Bone marrow (tissue), 2 donors: Measurements from ENCODE around the gene HIGD2B.
A peak's percentile ranks its signal among the peaks of the same experiment; 100 is the strongest.
"Not testable (repeated sequence)": the region's sequence is repeated elsewhere in the genome, so short reads cannot be mapped to it uniquely, and the experiment has no call there.

Experiments used
- DNase-seq, 2 donors: peaks; one replicate each; lab custom pipeline; 2025; lab: John Stamatoyannopoulos, UW

HIGD2B gene, protein sequence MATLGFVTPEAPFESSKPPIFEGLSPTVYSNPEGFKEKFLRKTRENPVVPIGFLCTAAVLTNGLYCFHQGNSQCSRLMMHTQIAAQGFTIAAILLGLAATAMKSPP

DNA sequence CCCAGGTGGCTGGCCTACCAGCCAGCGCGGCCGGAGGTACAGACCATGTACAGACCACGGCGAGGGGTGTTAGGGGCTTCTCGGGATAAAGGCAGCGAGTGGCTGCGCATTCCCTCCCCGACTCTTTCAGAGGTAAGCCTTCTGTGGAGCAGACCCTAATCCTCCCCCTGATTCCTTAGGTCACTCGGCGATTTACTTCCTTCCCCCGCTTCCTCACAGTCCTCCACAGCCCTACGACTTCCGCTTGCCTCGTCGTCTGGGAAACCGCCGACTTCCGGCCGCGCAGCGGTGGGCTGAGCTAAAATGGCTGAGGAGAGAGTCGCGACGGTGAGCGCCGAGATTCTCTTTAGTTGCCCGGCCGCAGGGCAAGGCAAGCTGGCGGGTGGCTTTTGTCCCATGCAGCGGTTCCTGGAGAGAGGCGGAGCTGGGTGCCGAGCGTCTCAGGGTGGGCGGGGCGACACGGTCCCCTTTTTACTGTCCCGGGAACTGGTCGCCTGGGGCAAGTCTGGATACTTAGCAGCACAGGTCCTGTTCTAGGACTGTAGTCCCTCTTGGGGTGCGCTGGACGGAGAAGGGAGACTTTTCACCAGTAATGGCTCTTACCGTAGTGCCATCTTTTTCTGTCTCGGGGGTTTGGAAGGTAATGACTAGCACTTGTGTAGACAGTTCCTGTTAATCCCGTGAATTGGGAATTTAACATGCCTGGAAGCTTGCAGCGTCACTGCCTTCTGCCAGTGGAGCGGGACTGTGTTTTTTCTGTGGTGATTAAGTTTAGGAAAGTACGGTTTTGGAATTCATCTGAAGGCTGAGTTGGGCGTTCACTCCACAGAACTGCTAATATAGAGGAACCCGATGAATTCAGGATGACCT, at the start of gene HIGD2B, which contains the start of gene BBS4:
HIGD2B (minus strand) TSS at position 258 of the 870 bp plus-strand sequence. CDS start 9,808 bp downstream, outside the sequence.
BBS4 (plus strand) TSS at position 283 of the 870 bp plus-strand sequence; CDS start at position 304, 21 bp downstream.
- no peak for DNase-seq

DNA sequence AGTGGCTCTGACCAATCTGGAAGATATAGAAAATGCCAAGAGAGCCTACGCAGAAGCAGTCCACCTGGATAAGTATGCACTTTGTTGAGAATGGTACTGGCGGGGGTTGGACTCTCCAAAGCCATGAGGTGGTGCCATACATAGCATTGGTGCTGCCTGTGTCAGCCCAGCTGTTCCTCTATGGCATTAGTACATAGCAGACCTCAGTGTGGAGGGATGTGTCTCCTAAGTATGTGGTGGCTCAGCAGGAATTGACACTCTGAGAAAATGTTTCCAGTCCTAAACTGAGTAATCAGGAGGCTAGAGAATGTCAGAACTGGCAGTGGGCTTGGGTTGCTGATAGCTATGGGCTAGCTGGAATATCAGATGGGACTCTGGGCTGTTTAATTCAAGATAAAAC, 49.1 kb upstream of the HIGD2B start:
- DNase-seq = no peak

DNA sequence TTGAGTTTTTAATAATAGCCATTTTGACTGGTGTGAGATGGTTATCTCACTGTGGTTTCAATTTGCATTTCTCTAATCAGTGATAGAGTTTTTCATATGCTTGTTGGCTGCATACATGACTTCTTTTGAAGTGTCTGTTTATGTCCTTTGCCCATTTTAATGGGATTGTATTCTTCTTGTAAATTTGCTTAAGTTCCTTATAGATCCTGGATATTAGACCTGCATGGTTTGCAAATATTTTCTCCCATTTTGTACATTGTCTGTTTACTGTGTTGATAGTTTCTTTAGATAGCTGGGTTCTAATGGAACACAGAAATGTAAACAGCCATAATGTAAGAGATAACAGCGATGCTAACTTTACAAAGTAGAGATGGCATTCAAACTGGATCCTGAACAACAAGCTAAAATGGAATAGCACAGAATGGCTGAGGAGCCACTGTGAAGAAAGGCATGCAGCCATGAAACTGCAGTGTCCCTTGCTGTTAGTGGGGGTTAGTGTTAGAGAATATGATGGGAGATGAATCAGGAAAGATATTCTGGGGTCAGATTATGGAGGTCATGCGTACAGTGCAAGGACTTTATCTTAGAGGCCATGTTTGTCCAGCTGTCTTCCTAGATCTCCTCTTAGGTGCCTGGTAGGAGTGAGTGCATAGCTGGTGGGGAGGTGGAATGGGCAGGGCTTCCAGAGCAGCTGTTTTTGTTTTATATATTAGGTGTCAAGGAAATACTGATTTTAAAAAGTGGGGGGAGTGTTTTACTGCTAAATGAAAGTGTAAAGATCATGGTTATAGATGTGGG, 48.2 kb upstream of the HIGD2B start:
- no peak for DNase-seq

DNA sequence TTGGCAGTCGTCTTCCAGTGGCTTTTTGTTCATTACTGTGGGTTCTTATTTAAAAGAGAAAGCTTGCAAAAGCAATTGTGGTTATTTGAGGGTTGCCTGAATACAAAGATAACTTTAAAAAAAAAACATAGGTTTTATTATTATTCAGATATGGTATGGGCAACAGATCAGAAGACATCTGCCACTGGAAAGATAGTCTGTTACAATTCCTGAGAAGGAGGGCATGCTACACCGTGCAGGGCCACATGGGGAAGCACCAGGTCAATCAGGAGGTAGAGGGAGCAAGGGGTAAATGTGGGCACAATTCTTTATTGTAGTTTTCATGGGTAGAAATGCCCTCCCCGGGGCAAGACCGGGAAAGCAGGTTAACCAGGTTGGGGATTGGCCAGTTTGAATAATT, 46.5 kb upstream of the HIGD2B start:
- no peak for DNase-seq

DNA sequence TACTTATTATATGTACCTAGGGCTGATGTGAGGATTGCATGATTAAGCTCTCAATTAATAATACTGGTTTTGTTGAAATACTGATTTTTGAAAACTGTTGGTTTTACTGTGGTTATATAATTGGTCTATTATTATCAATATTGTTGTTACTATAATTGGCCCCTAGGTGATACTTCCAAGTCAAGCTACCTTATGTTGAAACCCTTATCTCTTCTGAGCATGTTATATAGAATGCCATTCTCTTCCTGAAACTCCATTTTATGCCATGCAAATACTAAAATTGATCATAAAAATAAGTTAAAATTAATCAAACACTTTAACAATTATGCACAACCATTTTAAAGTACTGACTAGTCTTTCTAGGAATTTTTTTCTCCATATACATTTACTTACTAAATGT, 46.1 kb upstream of the HIGD2B start:
- DNase-seq = no peak

DNA sequence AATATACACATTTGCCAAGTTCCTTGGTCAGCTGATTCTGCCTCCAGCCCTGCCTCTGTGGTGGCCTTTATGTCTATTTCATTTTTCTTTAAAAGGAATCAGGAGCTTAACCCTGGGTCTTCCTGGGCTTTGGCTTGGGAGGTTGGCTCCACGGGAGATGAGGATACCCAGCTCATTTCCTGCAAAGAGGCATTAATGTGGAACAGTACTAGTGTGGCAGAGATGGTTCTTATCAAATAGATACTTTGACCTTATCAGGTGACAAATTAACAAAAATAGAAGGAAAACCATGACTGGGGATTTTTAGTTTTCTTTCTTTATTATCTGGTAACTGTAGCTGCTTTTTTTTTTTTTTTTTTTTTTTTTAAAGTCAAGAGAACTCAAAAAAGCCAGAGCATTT, 42.8 kb upstream of the HIGD2B start:
- DNase-seq = no peak

DNA sequence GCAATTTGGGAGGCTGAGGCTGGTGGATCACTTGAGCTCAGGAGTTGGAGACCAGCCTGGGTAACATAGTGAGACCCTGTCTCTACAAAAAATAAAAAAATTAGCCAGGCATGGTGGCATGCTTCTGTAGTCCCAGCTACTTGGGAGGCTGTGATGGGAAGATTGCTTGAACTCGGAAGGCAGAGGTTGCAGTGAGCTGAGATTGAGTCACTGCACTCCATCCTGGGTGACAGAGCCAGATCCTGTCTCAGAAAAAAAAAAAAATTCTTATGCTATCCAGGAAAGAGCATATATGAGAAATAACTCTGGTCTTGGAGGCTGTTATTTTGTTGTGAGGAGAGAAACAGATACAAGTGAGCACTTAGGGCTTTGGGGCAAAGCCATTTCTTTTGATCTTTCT, 42.3 kb upstream of the HIGD2B start:
- DNase-seq = not testable (repeated sequence)

DNA sequence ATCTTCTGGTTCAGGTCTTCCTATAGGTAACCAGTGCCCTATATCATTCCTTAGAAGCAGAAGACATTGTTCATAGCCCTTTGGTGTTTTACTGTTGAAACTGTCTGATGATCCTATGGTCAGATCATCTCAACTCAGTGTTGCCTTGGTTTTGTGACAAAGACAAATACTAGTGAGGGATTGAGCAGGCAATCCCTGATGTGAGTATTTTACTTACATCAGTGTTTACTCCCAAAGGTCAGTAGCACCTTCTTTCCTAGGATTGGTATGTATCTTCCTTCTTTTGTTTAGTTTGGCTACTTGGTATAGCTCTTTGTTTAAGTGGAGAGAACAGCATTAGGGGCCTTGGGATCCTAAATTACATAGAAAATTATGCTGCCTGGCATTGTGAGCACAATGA, 41.2 kb upstream of the HIGD2B start:
- no peak for DNase-seq

DNA sequence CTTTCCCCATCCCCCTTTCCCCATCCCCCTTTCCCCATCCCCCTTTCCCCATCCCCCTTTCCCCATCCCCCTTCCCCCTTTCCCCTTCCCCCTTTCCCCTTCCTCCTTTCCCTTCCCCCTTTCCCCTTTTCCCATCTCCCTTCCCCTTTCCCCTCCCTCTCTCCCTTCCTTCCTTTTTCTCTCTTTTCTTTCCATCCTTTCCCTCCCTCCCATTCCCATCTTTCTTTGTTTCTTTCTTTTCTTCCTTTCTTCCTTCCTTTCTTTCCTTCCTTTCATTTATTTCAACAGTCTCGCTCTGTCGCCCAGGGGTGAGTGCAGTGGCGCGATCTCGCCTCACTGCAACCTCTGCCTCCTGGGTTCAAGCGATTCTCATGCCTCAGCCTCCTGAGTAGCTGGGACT, 39.9 kb upstream of the HIGD2B start:
- not testable (repeated sequence) for DNase-seq

DNA sequence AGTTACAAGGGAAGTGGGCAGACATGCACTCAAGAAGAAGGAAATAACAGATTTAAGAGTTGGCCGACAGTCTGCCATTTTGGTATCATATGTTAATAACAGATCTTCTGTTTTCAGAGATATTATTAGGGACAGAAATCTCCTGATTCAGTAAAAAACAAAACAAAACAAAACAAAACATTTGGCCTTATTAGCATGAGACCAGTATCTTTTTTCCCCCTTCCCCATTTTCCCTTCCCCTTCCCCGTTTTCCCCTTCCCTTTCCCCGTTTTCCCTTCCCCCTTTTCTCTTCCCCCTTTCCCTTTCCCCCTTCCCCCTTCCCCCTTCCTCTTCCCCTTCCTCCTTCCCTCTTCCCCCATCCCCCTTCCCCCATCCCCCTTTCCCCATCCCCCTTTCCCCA, 39.5 kb upstream of the HIGD2B start:
- DNase-seq = no peak

DNA sequence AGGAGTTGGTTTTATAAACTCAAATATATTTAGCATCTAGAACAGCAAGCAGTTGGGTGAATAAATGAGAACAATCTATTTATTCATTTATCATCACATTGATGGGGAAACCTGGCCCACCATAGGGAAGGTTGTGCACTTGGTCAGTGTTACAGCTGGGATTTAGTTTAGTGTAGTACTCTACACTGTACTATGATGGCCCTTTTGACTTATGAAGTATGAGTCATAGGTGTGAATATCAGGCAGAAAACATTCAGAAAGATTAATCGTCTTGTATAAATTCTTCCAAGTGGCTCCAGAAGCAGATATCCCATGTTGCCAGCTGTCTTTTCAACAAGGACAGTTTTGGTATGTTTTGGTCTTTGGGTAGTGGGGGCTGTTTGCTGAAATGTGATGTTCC, 38.0 kb upstream of the HIGD2B start:
- no peak for DNase-seq

DNA sequence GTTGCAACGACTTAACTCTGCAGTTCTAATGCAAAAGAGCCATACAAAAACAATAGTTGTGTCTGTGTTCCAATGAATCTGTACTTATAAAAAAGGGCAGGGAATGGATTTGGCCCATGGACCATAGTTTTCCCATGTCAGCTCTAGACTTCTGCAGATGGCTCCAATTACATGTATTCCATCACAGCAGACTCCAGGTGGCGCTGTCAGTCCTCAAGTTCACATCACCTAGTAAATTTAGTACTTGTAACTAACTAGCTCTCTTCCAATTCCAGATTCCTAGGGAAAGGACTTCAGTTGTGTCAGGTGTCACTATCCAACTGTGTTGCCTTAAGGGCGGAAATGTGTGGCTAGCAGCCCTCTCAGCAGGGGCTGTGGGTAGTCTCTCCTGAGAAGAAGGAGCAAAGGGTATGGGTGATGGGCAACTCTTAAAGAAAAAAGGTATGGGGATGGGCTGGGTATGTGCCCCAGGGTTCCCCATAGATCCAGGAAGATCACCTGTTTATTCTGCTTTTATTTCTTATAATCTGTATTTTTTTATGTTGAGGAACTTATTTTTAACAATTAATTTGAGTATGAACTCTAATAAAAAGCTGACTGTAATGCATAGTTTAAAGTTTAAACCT, 36.2 kb upstream of the HIGD2B start:
- peak; percentile 8 to 51 for DNase-seq

DNA sequence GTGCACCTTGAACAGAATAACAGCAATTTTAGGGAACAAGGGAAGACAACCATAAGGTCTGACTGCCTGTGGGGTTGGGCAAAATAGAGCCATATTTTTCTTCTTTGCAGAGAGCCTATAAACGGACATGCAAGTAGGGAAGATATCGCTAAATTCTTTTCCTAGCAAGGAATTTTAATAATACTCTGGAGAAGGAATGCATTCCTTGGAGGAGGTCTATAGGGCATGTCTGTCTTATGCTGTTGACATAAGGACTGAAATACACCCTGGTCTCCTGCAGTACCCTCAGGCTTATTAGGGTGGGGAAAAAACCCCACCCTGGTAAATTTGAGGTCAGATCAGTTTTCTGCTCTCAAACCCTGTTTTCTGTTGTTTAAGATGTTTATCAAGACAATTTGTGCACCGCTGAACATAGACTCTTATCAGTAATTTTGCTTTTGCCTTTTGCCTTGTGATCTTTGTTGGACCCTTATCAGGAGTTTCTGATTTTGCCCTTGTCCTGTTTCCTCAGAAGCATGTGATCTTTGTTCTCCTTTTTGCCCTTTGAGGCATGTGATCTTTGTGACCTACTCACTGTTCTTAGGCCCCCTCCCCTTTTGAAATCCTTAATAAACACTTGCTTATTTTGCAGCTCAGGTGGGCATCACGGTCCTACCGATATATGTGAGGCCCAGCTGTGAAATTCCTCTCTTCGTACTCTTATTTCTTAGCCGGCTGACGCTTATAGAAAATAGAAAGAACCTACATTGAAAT, 22.7 kb upstream of the HIGD2B start:
- DNase-seq = not testable (repeated sequence)

DNA sequence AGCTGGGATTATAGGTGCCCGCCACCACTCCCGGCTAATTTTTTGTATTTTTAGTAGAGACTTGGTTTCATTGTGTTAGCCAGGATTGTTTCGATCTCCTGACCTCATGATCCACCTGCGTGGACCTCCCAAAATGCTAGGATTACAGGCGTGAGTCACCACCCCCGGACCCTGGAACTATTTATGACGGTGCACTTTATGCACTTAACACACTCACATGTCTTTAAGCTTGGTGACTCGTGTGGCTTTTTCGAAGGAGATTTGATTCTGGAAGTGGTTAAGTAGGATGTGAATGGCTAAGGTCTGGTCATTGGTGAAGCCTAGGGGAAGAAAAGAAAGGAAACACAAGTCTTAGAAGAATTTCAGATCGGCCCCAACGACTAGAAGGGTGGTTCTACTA, 20.3 kb upstream of the HIGD2B start:
- DNase-seq = no peak

DNA sequence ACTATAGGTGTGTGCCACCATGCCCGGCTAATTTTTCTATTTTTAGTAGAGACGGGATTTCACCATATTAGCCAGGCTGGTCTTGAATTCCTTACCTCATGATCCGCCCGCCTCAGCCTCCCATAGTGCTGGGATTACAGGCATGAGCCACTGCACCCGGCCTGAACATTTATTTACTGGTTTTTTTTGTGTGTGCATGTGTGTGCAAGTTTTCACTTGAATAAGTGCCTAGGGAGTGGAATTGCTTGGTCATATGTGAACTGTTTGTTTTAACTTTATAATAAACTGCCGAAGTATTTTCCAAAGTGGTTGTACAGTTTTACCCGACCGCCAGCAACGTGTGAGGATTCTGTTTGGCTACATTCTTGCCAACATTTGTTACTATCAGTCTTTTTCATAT, 14.1 kb upstream of the HIGD2B start:
- DNase-seq = no peak

DNA sequence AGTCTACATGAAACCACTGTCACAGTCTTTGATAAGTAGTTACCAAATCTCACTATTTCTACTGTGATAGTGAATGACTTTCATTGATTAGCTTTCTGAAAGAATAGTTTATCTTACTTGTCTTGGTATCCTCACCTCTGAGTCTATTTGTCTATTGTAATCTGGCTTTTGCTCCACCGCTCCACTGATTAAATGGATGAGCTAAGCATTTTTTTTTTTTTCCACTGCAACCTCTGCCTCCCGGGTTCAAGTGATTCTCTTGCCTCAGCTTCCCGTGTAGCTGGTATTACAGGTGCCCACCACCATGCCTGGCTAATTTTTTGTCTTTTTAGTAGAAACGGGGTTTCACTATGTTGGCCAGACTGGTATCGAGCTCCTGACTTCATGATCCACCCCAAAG, 13.0 kb upstream of the HIGD2B start:
- DNase-seq = no peak

DNA sequence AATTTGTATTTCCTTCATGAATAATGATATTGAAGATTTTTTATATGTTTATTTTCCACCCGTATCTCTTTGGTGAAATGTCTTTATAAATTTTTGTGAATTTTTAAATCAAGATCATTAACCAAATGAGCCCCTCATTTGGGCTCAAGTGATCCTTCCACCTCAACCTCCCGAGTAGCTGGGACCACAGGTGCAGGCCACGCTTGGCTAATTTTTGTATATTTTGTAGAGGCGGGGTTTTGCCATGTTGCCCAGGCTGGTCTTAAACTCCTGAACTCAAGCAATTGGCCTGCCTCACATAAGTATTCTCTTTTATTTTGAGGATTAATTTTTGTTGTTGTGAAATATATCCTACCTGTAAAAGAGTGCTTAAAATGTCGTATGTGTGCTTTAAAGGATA, 5.0 kb upstream of the HIGD2B start:
- no peak for DNase-seq

DNA sequence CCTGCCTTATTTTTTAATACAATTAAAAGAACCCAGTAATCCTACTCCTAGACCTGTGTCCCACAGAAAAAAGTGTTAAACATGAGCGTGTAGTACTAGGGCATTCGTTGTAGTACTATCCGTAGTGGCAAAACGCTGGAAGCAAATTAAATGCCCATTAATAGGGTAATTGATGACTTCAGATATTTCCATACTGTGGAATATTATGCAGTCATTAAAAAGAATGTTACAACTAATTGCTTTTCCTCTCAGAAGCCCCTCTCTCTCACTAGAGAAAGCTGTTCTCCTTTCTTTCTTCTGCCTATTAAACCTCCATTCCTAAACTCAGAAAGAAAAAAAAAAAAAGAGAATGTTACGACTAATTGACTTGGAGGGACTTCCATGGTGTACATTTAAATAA, 2.7 kb upstream of the HIGD2B start:
- no peak for DNase-seq

DNA sequence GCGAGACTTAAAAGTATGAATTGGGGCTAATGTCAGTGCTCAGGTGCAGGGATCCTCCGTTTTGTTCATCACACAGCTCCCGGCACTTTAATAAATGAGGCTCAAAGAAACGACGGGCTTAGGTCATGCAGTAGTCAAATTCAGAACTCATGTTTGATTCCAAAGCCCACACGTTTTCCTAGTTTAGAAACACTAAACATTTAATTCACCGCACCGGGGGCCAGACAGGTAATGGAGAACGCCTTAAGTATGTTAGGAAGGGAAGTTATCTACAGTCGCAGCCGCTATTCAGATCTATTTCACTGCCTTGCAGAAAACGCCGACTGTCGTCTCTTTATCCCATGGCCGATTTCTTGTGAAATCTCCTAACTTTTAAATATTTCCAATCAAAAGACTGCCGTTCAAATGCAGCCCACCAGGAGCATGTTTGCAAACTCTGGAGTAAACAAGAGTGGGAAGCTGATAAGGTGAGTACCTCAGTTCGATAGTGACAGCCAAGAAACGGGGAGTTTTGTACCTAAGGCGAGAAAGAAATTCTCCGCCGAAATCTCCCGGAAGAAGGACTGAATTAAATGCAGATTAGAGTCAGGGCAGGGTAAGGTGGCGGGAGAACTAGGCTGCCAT, 569 bp downstream of the HIGD2B start:
- no peak for DNase-seq

DNA sequence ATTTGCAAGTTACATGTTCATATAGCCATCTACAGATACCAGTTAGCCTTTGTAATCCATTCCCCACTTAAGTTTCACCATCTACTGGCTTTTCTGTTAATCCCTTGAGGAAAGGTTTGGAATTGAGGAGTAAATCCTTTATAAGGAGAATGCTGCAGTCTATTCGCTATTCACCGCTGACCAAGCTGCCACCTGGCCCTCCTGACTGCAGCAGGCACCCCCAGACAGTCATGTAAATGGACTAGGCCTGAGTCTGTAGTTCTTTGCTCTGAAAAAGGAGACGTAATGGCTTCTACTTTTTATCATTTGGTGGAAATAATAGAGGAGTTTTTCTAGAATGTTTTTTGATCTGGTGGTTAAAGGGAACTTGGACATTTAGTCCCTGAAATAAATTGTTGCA, 3.2 kb downstream of the HIGD2B start:
- DNase-seq = no peak

DNA sequence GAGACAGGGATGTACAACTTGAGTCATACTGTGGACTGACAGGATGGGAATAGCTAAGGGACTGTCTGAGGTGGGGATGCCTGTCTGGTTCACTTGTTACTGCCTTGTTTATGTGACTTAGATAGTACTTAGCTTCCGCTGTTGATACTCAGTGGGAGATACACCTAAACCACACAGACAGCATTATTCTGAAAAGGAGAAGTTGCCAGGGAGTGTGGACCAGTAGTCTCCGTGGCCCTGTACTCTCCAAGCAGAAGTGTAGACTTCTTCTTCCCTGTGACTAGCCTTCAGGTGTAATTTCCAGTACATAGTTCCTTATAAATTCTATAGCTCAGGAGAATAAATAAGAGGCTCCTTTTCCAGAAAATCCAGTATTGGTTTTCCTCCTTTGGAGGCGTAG, 5.1 kb downstream of the HIGD2B start:
- DNase-seq = no peak
